Measurements from ENCODE around the gene MALRD1. TPM values are rescaled to one million over a fixed set of nuclear protein-coding genes. Genes with fewer than 3 reads are reported as not detected.

MALRD1 gene
- total RNA-seq (10 to 100 TPM; 19.3 to 26.7 TPM), polyA plus RNA-seq (ENCODE audit: insufficient read depth, low read depth, low replicate concordance) (3.3 TPM)
- long read RNA-seq, donor 1: 0 reads
- long read RNA-seq, donor 2: 0 reads

GRCh38 chr10:19048489-19048888 lies at the start of gene MALRD1:
TSS of gene MALRD1 (plus strand) at chr10:19048801. CDS start at chr10:19048939, 138 bp downstream.
- DNase-seq: no peak
- intact Hi-C loops (cut with DNase I; ENCODE audit: low total_unique reads): no loop called here
- no peak for TF ChIP-seq CTCF (IDR thresholded peaks at IDR 0.05)
- no peak for TF ChIP-seq POLR2A (IDR thresholded peaks at IDR 0.05)
- H3K4me3 ChIP-seq: no peak within 1 kb of the TSS
- 53 to 55% methylated on average over 1 of the region's 1 CpG for WGBS, 2 donors
- H3K27ac ChIP-seq: no peak within 1 kb of the TSS
- H3K4me1 ChIP-seq: no peaks in the 10 kb centered on the region
- H3K27me3 ChIP-seq: no peaks in the 10 kb centered on the region
- H3K36me3 ChIP-seq (ENCODE audit: low read depth, missing control alignments): no peaks in the 10 kb centered on the region
- no peaks in the 10 kb centered on the region for H3K9me3 ChIP-seq

GRCh38 chr10:19003341-19003740 lies 45.3 kb upstream of the MALRD1 start:
- Histone ChIP-seq H3K4me3 (no peak overlapping the region), H3K27me3 (no peaks in the 10 kb centered on the region), H3K9me3 (no peaks in the 10 kb centered on the region), H3K4me1 (no peaks in the 10 kb centered on the region), H3K36me3 (ENCODE audit: low read depth, missing control alignments) (no peaks in the 10 kb centered on the region), H3K27ac (no peak overlapping the region)
- no peak for DNase-seq
- TF ChIP-seq POLR2A (IDR thresholded peaks at IDR 0.05) (no peak), CTCF (IDR thresholded peaks at IDR 0.05) (no peak)
- 42 to 59% methylated on average over 3 of the region's 3 CpGs for WGBS, 2 donors
- intact Hi-C loops (cut with DNase I; ENCODE audit: low total_unique reads): no loop called here

GRCh38 chr10:19012111-19012510 lies 36.5 kb upstream of the MALRD1 start:
- H3K4me1 ChIP-seq: no peaks in the 10 kb centered on the region
- H3K27ac ChIP-seq: no peak overlapping the region
- no peaks in the 10 kb centered on the region for H3K36me3 ChIP-seq (ENCODE audit: low read depth, missing control alignments)
- intact Hi-C loops (cut with DNase I; ENCODE audit: low total_unique reads): no loop called here
- 87 to 91% methylated on average over 2 of the region's 2 CpGs for WGBS, 2 donors
- no peaks in the 10 kb centered on the region for H3K27me3 ChIP-seq
- no peak overlapping the region for H3K4me3 ChIP-seq
- no peak for DNase-seq
- no peaks in the 10 kb centered on the region for H3K9me3 ChIP-seq
- TF ChIP-seq POLR2A (IDR thresholded peaks at IDR 0.05) (no peak), CTCF (IDR thresholded peaks at IDR 0.05) (no peak)

- H3K36me3 ChIP-seq (ENCODE audit: low read depth, missing control alignments): no peaks in the 10 kb centered on the region
- no peaks in the 10 kb centered on the region for H3K9me3 ChIP-seq
- H3K27me3 ChIP-seq: no peaks in the 10 kb centered on the region
- intact Hi-C loops (cut with DNase I; ENCODE audit: low total_unique reads): no loop called here
- DNase-seq: no peak
- no peak for TF ChIP-seq POLR2A (IDR thresholded peaks at IDR 0.05)
- TF ChIP-seq CTCF (IDR thresholded peaks at IDR 0.05): no peak
- H3K27ac ChIP-seq: no peak overlapping the region
- no peaks in the 10 kb centered on the region for H3K4me1 ChIP-seq
- no peak overlapping the region for H3K4me3 ChIP-seq
Observed at GRCh38 chr10:19014034-19014433, 34.6 kb upstream of the MALRD1 start.

GRCh38 chr10:19014498-19014897 lies 34.1 kb upstream of the MALRD1 start:
- Histone ChIP-seq H3K4me1 (no peaks in the 10 kb centered on the region), H3K9me3 (no peaks in the 10 kb centered on the region), H3K36me3 (ENCODE audit: low read depth, missing control alignments) (no peaks in the 10 kb centered on the region), H3K27me3 (no peaks in the 10 kb centered on the region), H3K4me3 (no peak overlapping the region), H3K27ac (no peak overlapping the region)
- intact Hi-C loops (cut with DNase I; ENCODE audit: low total_unique reads): no loop called here
- TF ChIP-seq POLR2A (IDR thresholded peaks at IDR 0.05) (no peak), CTCF (IDR thresholded peaks at IDR 0.05) (no peak)
- DNase-seq: no peak
